Activated CD8-positive, alpha-beta T cell treated with anti-CD3 and anti-CD28 coated beads for 36 hours (primary cell): ENCODE data around the gene ACRV1. TPM values are rescaled to one million over a fixed set of nuclear protein-coding genes. Genes with fewer than 3 reads are reported as not detected.

Experiments used
- ATAC-seq: fragments of 200-7000 bp; cut with Tn5 transposase; one replicate; pipeline ENCODE4 v1.10.0; 2021; ENCODE audit warnings: mild to moderate bottlenecking, moderate library complexity
- CTCF ChIA-PET: fragments of 350-600 bp; sonication (Branson Sonifier 250); formaldehyde crosslinking; loops from one replicate; lab custom pipeline; 2021; ENCODE audit warnings: antibody characterized with exemption; lab: Charles Lee
- POLR2A ChIA-PET: fragments of 350-600 bp; sonication (Branson Sonifier 250); formaldehyde crosslinking; loops from one replicate; lab custom pipeline; 2021; ENCODE audit warnings: antibody characterized with exemption; lab: Charles Lee
- DNase-seq: peaks from one replicate; pipeline ENCODE4 v3.0.0-alpha.2; 2020
- H3K27ac Mint-ChIP-seq: one replicate; pipeline ENCODE4 v1.8.0; 2021; ENCODE audit warnings: mild to moderate bottlenecking, mixed read lengths
- H3K27me3 Mint-ChIP-seq: one replicate; pipeline ENCODE4 v1.8.0; 2021; ENCODE audit warnings: mixed read lengths
- H3K36me3 Mint-ChIP-seq: one replicate; pipeline ENCODE4 v1.8.0; 2021; ENCODE audit warnings: low read depth, mixed read lengths
- H3K4me1 Mint-ChIP-seq: one replicate; pipeline ENCODE4 v1.8.0; 2021; ENCODE audit warnings: low read depth, mixed read lengths
- H3K4me3 Mint-ChIP-seq: one replicate; pipeline ENCODE4 v1.8.0; 2021; ENCODE audit warnings: mild to moderate bottlenecking, moderate library complexity, mixed read lengths
- H3K9me3 Mint-ChIP-seq: one replicate; pipeline ENCODE4 v1.8.0; 2021; ENCODE audit warnings: mixed read lengths
- intact Hi-C: fragments of 100-400 bp; cut with micrococcal nuclease; formaldehyde crosslinking; loops from one replicate; pipeline ENCODE4 v1.10.0; 2022
- total RNA-seq, 2 experiments: library from RNA; stranded (reverse); gene quantifications; one replicate each; pipeline ENCODE4 v1.2.3, GENCODE V29; 2021
- TF ChIP-seq, protein P1 (sequence below): fragments of 200-600 bp; IDR thresholded peaks from one replicate; pipeline ENCODE4 v1.8.0; 2022; ENCODE audit warnings: antibody characterized with exemption, mild to moderate bottlenecking

The ACRV1 gene
- total RNA-seq, 2 experiments from 2014 or later: not detected

DNA sequence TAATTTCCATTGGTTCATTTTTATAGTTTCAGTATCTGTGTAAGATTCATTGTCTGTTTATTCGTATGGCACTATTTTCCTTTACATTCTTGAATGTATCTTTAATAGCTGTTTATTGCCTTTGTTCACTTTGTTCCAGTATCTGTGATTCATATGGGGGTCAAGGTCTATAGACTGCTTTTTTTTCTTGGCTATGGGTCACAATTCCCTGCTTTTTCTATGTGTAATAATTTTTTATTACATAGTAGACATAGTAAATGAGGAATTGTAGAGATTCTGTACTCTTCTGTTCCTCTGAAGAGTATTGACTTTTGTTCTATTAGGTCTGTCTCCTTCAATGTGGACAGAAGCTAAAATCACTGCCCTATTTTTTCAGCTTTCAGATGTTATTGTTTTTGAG is 10.5 kb downstream of the ACRV1 start:
- Mint-ChIP-seq H3K27me3 (no peaks in the 10 kb centered on the region), H3K4me1 (no peaks in the 10 kb centered on the region), H3K9me3 (peaks cover 4% of the 10 kb centered on the region), H3K27ac (no peak overlapping the region), H3K4me3 (no peak overlapping the region), H3K36me3 (peaks cover 49% of the 10 kb centered on the region)
- CTCF ChIA-PET: no interaction called here
- no peak for ATAC-seq
- TF ChIP-seq, protein P1, sequence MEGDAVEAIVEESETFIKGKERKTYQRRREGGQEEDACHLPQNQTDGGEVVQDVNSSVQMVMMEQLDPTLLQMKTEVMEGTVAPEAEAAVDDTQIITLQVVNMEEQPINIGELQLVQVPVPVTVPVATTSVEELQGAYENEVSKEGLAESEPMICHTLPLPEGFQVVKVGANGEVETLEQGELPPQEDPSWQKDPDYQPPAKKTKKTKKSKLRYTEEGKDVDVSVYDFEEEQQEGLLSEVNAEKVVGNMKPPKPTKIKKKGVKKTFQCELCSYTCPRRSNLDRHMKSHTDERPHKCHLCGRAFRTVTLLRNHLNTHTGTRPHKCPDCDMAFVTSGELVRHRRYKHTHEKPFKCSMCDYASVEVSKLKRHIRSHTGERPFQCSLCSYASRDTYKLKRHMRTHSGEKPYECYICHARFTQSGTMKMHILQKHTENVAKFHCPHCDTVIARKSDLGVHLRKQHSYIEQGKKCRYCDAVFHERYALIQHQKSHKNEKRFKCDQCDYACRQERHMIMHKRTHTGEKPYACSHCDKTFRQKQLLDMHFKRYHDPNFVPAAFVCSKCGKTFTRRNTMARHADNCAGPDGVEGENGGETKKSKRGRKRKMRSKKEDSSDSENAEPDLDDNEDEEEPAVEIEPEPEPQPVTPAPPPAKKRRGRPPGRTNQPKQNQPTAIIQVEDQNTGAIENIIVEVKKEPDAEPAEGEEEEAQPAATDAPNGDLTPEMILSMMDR: no peak
- no peak for DNase-seq
- POLR2A ChIA-PET: interaction anchor here (1.0 kb wide), 1 partner anchor 10 kb away, joined by 3 read pairs; the partner anchor contains the start of gene ACRV1
- intact Hi-C loops: no loop called here

GRCh38 chr11:125667151-125667550 is 13.5 kb downstream of the ACRV1 start:
- TF ChIP-seq, protein P1: no peak
- H3K9me3 Mint-ChIP-seq: peaks cover 4% of the 10 kb centered on the region
- peaks cover 8% of the 10 kb centered on the region for H3K4me1 Mint-ChIP-seq
- intact Hi-C loops: no loop called here
- no peak for ATAC-seq
- no peak overlapping the region for H3K4me3 Mint-ChIP-seq
- ChIA-PET POLR2A (no interaction called here), CTCF (no interaction called here)
- DNase-seq: no peak
- H3K36me3 Mint-ChIP-seq: peaks cover 74% of the 10 kb centered on the region
- H3K27ac Mint-ChIP-seq: no peak overlapping the region
- H3K27me3 Mint-ChIP-seq: no peaks in the 10 kb centered on the region

- POLR2A ChIA-PET: no interaction called here
- Mint-ChIP-seq H3K27ac (no peak overlapping the region), H3K9me3 (peaks cover 4% of the 10 kb centered on the region), H3K4me3 (no peak overlapping the region), H3K4me1 (peaks cover 8% of the 10 kb centered on the region), H3K36me3 (peaks cover 68% of the 10 kb centered on the region), H3K27me3 (no peaks in the 10 kb centered on the region)
- DNase-seq (no peak), ATAC-seq (no peak)
- TF ChIP-seq, protein P1: no peak
- CTCF ChIA-PET: no interaction called here
- intact Hi-C loops: no loop called here
Observed at GRCh38 chr11:125663910-125664309, 16.7 kb downstream of the ACRV1 start.

GRCh38 chr11:125662689-125663088 is 18.0 kb downstream of the ACRV1 start:
- H3K36me3 Mint-ChIP-seq: peaks cover 70% of the 10 kb centered on the region

GRCh38 chr11:125649465-125650166 is 31.0 kb downstream of the ACRV1 start:
- no peak for ATAC-seq
- ChIA-PET CTCF (no interaction called here), POLR2A (interaction anchor here (0.6 to 1.0 kb wide), 3 partner anchors 24 to 679 kb away, joined by 3 to 4 read pairs (median 4); partner anchors contain the start of gene EI24)
- no peak overlapping the region for H3K4me3 Mint-ChIP-seq
- peaks cover 63% of the 10 kb centered on the region for H3K36me3 Mint-ChIP-seq
- no peak overlapping the region for H3K27ac Mint-ChIP-seq
- no peaks in the 10 kb centered on the region for H3K9me3 Mint-ChIP-seq
- intact Hi-C loops: no loop called here
- TF ChIP-seq, protein P1: no peak
- DNase-seq: no peak
- peaks cover 5% of the 10 kb centered on the region for H3K4me1 Mint-ChIP-seq
- no peaks in the 10 kb centered on the region for H3K27me3 Mint-ChIP-seq

More at GRCh38 chr11:125662689-125663088, 18.0 kb downstream of the ACRV1 start:
- intact Hi-C loops: no loop called here
- no peak for DNase-seq
- peaks cover 8% of the 10 kb centered on the region for H3K4me1 Mint-ChIP-seq
- no peaks in the 10 kb centered on the region for H3K27me3 Mint-ChIP-seq
- ChIA-PET POLR2A (no interaction called here), CTCF (no interaction called here)
- H3K4me3 Mint-ChIP-seq: no peak overlapping the region
- no peak overlapping the region for H3K27ac Mint-ChIP-seq
- no peak for ATAC-seq
- TF ChIP-seq, protein P1: no peak
- H3K9me3 Mint-ChIP-seq: peaks cover 4% of the 10 kb centered on the region
